Left ventricle myocardium inferior (tissue), 1 donor: ENCODE data around the gene PIP5K1C. TPM values are rescaled to one million over a fixed set of nuclear protein-coding genes. Genes with fewer than 3 reads are reported as not detected.
A peak's percentile ranks its signal among the peaks of the same experiment; 100 is the strongest.

Experiments used
- DNase-seq: peaks from one replicate; pipeline ENCODE4 v3.0.0-alpha.2; 2020
- H3K27ac ChIP-seq: fragments of 200-600 bp; replicated peaks from 2 replicates; pipeline ENCODE4 v1.8.0; 2021
- H3K27me3 ChIP-seq: fragments of 200-600 bp; 2 replicates; pipeline ENCODE4 v1.8.0; 2021; ENCODE audit warnings: low read depth
- H3K36me3 ChIP-seq: fragments of 200-600 bp; 2 replicates; pipeline ENCODE4 v1.8.0; 2021
- H3K4me1 ChIP-seq: fragments of 200-600 bp; 2 replicates; pipeline ENCODE4 v1.8.0; 2021
- H3K4me3 ChIP-seq: fragments of 200-600 bp; 2 replicates; pipeline ENCODE4 v1.8.0; 2021; ENCODE audit warnings: mild to moderate bottlenecking, moderate library complexity
- H3K9me3 ChIP-seq: fragments of 200-600 bp; replicated peaks from 2 replicates; pipeline ENCODE4 v1.8.0; 2021
- intact Hi-C: fragments of 100-400 bp; cut with micrococcal nuclease; formaldehyde crosslinking; loops from one replicate; pipeline ENCODE4 v1.11.0; 2022
- total RNA-seq: library from RNA; stranded (reverse); fragmentation: NEBNext Ultra II Directional; extraction: Animal tissue kit (Norgen Biotek cat#: 25700); gene quantifications from one replicate; pipeline ENCODE4 v1.2.1, GENCODE V29; 2021
- TF ChIP-seq, protein P1 (sequence below): fragments of 200-600 bp; IDR thresholded peaks from 2 replicates; pipeline ENCODE4 v1.8.0; 2021; ENCODE audit warnings: antibody characterized with exemption, mild to moderate bottlenecking, borderline replicate concordance
- donor health status: DM: no; HTN: yes; CAD: no; lungs with severe emphysema.

Gene PIP5K1C
- total RNA-seq, 1 donor from 2014 or later: 31.6 TPM

DNA sequence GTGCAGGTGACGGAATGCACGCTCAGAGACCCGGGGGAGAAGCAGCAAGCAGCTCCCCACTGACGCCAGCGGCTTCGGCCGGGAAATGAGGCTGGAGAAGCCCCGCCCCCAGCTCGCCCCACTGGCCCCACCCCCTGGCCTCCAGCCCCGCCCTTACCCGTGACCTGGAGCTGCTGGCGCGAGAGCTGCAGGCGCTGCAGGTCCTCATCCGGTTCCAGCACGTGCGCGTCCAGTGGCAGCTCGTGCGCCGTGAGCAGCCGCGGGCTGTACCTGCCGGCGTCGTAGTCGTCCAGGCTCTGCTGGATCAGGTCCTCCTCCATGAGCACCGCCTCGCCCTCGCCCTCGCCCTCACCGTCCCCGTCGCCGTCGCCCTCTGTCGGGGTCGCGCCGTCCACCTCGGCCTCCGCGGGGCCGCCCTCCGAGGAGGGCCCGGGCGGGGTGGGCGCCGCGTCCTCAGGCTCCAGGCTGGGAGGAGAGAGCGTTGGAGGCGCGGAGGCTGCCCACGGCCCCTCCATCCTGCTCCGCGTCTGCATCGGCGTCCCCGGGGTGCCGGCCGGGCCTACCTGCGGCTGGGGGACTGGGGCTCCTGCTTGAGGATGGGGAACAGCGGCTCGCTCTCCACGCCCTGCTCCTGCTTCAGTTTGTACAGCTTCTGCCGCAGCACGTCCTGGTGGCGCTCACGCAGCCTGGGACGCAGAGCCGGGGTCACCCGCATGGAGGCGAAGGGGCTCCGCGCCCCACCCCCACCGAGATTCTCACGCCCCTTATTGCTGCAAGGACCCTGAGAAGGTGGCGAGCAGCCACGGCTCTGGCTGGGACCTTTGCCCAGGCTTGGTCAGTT, 87.1 kb downstream of the PIP5K1C start:
- Histone ChIP-seq H3K27me3 (no peaks in the 10 kb centered on the region), H3K4me3 (no peak overlapping the region), H3K4me1 (peaks cover 36% of the 10 kb centered on the region), H3K9me3 (no peaks in the 10 kb centered on the region), H3K27ac (no peak overlapping the region), H3K36me3 (peaks cover 39% of the 10 kb centered on the region)
- intact Hi-C loops: no loop called here
- TF ChIP-seq, protein P1, sequence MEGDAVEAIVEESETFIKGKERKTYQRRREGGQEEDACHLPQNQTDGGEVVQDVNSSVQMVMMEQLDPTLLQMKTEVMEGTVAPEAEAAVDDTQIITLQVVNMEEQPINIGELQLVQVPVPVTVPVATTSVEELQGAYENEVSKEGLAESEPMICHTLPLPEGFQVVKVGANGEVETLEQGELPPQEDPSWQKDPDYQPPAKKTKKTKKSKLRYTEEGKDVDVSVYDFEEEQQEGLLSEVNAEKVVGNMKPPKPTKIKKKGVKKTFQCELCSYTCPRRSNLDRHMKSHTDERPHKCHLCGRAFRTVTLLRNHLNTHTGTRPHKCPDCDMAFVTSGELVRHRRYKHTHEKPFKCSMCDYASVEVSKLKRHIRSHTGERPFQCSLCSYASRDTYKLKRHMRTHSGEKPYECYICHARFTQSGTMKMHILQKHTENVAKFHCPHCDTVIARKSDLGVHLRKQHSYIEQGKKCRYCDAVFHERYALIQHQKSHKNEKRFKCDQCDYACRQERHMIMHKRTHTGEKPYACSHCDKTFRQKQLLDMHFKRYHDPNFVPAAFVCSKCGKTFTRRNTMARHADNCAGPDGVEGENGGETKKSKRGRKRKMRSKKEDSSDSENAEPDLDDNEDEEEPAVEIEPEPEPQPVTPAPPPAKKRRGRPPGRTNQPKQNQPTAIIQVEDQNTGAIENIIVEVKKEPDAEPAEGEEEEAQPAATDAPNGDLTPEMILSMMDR: no peak
- no peak for DNase-seq

DNA sequence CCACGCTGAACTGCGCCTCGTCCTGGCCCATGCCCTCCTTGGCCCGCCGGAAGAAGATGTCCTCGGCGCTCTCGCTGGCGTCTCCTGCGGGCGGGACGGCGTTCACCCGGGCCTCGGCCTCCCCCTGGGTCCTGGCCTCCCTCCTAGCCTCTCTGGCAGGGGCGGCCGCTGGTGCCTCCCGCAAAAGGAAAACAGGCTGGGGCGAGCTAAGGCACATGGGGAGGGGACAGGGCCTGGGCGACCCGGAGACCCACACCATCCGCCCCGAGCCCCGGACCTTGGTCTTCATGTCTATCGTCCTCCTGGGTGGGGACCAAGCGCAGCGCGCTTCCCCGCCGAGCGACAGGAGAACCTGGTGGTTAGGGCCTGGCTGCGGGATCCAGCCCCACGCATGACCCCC, 87.9 kb downstream of the PIP5K1C start:
- Histone ChIP-seq H3K9me3 (no peaks in the 10 kb centered on the region), H3K4me1 (peaks cover 36% of the 10 kb centered on the region), H3K36me3 (peaks cover 39% of the 10 kb centered on the region), H3K4me3 (no peak overlapping the region), H3K27me3 (no peaks in the 10 kb centered on the region), H3K27ac (no peak overlapping the region)
- intact Hi-C loops: no loop called here
- TF ChIP-seq, protein P1: no peak
- no peak for DNase-seq

DNA sequence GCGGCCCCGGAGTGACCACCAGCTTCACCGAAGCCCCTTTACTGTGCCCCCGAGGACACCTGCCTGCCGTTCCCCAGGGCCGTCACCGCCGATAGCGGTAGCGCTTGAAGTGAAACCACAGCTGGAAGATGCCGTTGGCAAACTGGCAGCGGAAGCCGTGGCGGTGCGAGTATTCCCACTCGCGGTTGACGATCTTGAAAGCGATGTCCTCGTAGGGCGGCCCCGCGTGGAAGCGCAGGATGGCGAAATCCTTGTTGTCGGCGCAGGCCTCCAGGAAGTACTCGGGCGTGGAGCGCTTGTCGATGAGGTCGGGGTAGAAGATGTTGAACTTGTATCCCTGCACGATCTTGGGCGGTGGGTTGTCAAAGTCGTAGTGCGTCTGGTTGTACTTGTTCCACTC, 88.4 kb downstream of the PIP5K1C start:
- TF ChIP-seq, protein P1: no peak
- Histone ChIP-seq H3K27me3 (peaks cover 1% of the 10 kb centered on the region), H3K36me3 (peaks cover 39% of the 10 kb centered on the region), H3K27ac (no peak overlapping the region), H3K4me3 (no peak overlapping the region), H3K4me1 (peaks cover 38% of the 10 kb centered on the region), H3K9me3 (no peaks in the 10 kb centered on the region)
- intact Hi-C loops: no loop called here
- DNase-seq: no peak

DNA sequence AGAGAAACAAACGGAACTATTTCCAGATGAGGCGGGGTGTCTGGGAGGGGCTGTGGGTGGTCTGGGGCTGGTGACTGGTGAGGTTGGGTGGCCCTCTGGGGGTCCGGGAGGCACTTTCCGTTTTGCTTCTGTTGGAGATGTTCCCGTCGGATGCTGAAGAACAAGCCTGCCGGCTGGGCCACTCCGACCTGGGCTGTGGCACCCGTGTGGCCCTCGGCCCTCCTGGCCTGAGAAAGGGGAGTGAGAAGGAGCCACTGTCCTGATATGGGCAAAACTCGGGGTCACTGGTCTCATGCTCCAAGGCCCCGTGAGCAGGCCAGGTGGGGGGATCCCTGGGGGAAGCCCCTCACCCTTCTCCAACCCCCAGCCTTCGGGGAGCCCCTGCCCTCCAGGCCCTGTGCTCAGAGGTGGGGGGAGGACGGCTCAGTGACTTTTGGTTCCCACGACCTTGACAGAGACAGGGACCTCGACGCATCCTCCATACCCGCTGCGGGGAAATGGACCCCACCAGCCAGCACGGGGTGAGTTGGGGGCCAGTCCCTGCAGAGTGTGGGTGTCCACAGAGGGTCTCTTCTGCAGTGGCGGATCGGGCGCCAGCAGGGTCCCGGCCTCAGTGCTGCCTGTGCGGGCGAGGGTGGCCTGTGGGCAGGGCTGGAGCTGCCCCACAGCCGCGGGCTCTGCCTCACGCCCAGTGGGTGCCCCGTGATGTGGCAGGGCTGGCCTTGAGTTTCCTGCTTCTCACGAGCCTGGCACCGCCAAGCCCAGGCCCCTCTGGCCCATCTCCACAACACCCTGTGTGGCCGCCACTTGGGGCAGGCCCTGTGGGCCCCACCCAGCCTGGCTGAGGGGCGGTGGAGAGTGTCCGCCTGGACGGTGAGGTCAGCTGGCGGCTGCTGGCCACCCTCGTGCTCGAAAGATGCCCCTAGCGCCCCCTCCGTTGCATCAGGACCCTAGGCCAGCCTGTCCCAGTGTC, 89.2 kb downstream of the PIP5K1C start:
- Histone ChIP-seq H3K36me3 (peaks cover 38% of the 10 kb centered on the region), H3K27me3 (peaks cover 10% of the 10 kb centered on the region), H3K27ac (peak overlapping the region; percentile 92), H3K9me3 (no peaks in the 10 kb centered on the region), H3K4me1 (peaks cover 46% of the 10 kb centered on the region), H3K4me3 (no peak overlapping the region)
- DNase-seq: no peak
- intact Hi-C loops: no loop called here
- TF ChIP-seq, protein P1: no peak
